Neural cell (in vitro differentiated cells): Measurements from ENCODE around the gene LMO7.
"Not testable (repeated sequence)": the region's sequence is repeated elsewhere in the genome, so short reads cannot be mapped to it uniquely, and the experiment has no call there.

ENCODE experiments used
- EP300 ChIP-seq: fragments of 450-650 bp; conservative IDR thresholded peaks from 2 replicates; pipeline ENCODE4 v1.6.1; 2014; ENCODE audit warnings: antibody characterized with exemption, mild to moderate bottlenecking, moderate library complexity; ENCODE audit not compliant: poor library complexity, severe bottlenecking
- EZH2 ChIP-seq: fragments of 200-600, 300-800 bp; shearing (Covaris generic), sonication (generic); IDR thresholded peaks from 2 replicates; pipeline ENCODE4 v1.6.1; 2014; ENCODE audit warnings: antibody characterized with exemption, low read length, borderline replicate concordance, mild to moderate bottlenecking; ENCODE audit not compliant: insufficient read depth, poor library complexity, severe bottlenecking
- MXI1 ChIP-seq: fragments of 450-650 bp; conservative IDR thresholded peaks from 2 replicates; pipeline ENCODE4 v1.6.1; 2014; ENCODE audit warnings: antibody characterized with exemption, mild to moderate bottlenecking; ENCODE audit not compliant: poor library complexity, severe bottlenecking
- POLR2AphosphoS5 ChIP-seq: IDR thresholded peaks from 2 replicates; pipeline ENCODE4 v1.6.1; 2012
- RAD21 ChIP-seq: fragments of 450-650 bp; conservative IDR thresholded peaks from 2 replicates; pipeline ENCODE4 v1.6.1; 2014; ENCODE audit warnings: antibody characterized with exemption, mild to moderate bottlenecking, moderate library complexity
- SMC3 ChIP-seq: fragments of 450-650 bp; conservative IDR thresholded peaks from 2 replicates; pipeline ENCODE4 v1.6.1; 2014; ENCODE audit warnings: antibody characterized with exemption, mild to moderate bottlenecking, moderate library complexity; ENCODE audit not compliant: poor library complexity
- TAF1 ChIP-seq: IDR thresholded peaks from 2 replicates; pipeline ENCODE4 v1.6.1; 2012; ENCODE audit warnings: low read depth
- TF ChIP-seq, protein P1 (sequence below): fragments of 450-650 bp; IDR thresholded peaks from 2 replicates; pipeline ENCODE4 v1.5.1; 2014; ENCODE audit warnings: antibody characterized with exemption, mild to moderate bottlenecking, moderate library complexity; ENCODE audit not compliant: poor library complexity, severe bottlenecking
- TF ChIP-seq, protein P2 (sequence below): IDR thresholded peaks from 2 replicates; pipeline ENCODE4 v1.6.1; 2012; ENCODE audit warnings: borderline replicate concordance

DNA sequence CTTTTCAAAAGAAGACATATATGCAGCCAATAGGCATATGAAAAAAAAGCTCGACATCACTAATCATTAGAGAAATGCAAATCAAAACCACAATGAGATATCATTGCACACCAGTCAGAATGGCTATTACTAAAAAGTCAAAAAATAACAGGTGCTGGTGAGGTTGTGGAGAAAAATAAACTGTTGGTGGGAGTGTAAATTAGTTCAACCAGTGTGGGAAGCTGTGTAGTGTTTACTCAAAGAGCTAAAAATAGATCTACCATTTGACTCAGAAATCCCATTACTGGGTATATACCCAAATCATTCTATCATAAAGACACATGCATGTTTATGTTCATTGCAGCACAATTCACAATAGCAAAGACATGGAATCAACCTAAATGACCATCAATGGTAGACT is 106.9 kb downstream of the LMO7 start:
- not testable (repeated sequence) for TF ChIP-seq EP300, RAD21, TAF1, POLR2AphosphoS5, MXI1, EZH2, SMC3
- TF ChIP-seq, protein P1, sequence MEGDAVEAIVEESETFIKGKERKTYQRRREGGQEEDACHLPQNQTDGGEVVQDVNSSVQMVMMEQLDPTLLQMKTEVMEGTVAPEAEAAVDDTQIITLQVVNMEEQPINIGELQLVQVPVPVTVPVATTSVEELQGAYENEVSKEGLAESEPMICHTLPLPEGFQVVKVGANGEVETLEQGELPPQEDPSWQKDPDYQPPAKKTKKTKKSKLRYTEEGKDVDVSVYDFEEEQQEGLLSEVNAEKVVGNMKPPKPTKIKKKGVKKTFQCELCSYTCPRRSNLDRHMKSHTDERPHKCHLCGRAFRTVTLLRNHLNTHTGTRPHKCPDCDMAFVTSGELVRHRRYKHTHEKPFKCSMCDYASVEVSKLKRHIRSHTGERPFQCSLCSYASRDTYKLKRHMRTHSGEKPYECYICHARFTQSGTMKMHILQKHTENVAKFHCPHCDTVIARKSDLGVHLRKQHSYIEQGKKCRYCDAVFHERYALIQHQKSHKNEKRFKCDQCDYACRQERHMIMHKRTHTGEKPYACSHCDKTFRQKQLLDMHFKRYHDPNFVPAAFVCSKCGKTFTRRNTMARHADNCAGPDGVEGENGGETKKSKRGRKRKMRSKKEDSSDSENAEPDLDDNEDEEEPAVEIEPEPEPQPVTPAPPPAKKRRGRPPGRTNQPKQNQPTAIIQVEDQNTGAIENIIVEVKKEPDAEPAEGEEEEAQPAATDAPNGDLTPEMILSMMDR = not testable (repeated sequence)
- TF ChIP-seq, protein P2, sequence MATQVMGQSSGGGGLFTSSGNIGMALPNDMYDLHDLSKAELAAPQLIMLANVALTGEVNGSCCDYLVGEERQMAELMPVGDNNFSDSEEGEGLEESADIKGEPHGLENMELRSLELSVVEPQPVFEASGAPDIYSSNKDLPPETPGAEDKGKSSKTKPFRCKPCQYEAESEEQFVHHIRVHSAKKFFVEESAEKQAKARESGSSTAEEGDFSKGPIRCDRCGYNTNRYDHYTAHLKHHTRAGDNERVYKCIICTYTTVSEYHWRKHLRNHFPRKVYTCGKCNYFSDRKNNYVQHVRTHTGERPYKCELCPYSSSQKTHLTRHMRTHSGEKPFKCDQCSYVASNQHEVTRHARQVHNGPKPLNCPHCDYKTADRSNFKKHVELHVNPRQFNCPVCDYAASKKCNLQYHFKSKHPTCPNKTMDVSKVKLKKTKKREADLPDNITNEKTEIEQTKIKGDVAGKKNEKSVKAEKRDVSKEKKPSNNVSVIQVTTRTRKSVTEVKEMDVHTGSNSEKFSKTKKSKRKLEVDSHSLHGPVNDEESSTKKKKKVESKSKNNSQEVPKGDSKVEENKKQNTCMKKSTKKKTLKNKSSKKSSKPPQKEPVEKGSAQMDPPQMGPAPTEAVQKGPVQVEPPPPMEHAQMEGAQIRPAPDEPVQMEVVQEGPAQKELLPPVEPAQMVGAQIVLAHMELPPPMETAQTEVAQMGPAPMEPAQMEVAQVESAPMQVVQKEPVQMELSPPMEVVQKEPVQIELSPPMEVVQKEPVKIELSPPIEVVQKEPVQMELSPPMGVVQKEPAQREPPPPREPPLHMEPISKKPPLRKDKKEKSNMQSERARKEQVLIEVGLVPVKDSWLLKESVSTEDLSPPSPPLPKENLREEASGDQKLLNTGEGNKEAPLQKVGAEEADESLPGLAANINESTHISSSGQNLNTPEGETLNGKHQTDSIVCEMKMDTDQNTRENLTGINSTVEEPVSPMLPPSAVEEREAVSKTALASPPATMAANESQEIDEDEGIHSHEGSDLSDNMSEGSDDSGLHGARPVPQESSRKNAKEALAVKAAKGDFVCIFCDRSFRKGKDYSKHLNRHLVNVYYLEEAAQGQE = not testable (repeated sequence)
